Measurements from ENCODE around the gene CLK3.

CLK3 gene

GRCh38 chr15:74611834-74612233 is 3.8 kb upstream of the CLK3 start:
- H3K27me3 ChIP-seq (replicated peaks; ENCODE audit: control insufficient read depth, insufficient read depth, low read length, poor library complexity, severe bottlenecking), result no peaks in the 10 kb centered on the region
- no peak overlapping the region for H3K27ac ChIP-seq (ENCODE audit: insufficient read depth, low read length, poor library complexity, severe bottlenecking)
- no peaks in the 10 kb centered on the region for H3K9me3 ChIP-seq (ENCODE audit: control insufficient read depth, low read length)
- peaks cover 9% of the 10 kb centered on the region for H3K4me1 ChIP-seq (ENCODE audit: control insufficient read depth, insufficient read depth, low read length, poor library complexity, severe bottlenecking)
- no peaks in the 10 kb centered on the region for H3K36me3 ChIP-seq (ENCODE audit: control insufficient read depth, insufficient read depth, low read length)
- no peak for DNase-seq
- H3K4me3 ChIP-seq (ENCODE audit: insufficient read depth, low read depth, low read length, poor library complexity, severe bottlenecking), result no peak overlapping the region

- DNase-seq, result no peak
- no peak overlapping the region for H3K27ac ChIP-seq (ENCODE audit: insufficient read depth, low read length, poor library complexity, severe bottlenecking)
- H3K27me3 ChIP-seq (replicated peaks; ENCODE audit: control insufficient read depth, insufficient read depth, low read length, poor library complexity, severe bottlenecking), result no peaks in the 10 kb centered on the region
- no peaks in the 10 kb centered on the region for H3K9me3 ChIP-seq (ENCODE audit: control insufficient read depth, low read length)
- no peak overlapping the region for H3K4me3 ChIP-seq (ENCODE audit: insufficient read depth, low read depth, low read length, poor library complexity, severe bottlenecking)
- peaks cover 13% of the 10 kb centered on the region for H3K4me1 ChIP-seq (ENCODE audit: control insufficient read depth, insufficient read depth, low read length, poor library complexity, severe bottlenecking)
- H3K36me3 ChIP-seq (ENCODE audit: control insufficient read depth, insufficient read depth, low read length), result no peaks in the 10 kb centered on the region
Observed at GRCh38 chr15:74612677-74613076, 3.0 kb upstream of the CLK3 start.

GRCh38 chr15:74613089-74613952 is 2.3 kb upstream of the CLK3 start:
- Histone ChIP-seq H3K9me3 (ENCODE audit: control insufficient read depth, low read length) (no peaks in the 10 kb centered on the region), H3K27me3 (replicated peaks; ENCODE audit: control insufficient read depth, insufficient read depth, low read length, poor library complexity, severe bottlenecking) (no peaks in the 10 kb centered on the region), H3K4me1 (ENCODE audit: control insufficient read depth, insufficient read depth, low read length, poor library complexity, severe bottlenecking) (peaks cover 13% of the 10 kb centered on the region), H3K4me3 (ENCODE audit: insufficient read depth, low read depth, low read length, poor library complexity, severe bottlenecking) (no peak overlapping the region), H3K36me3 (ENCODE audit: control insufficient read depth, insufficient read depth, low read length) (no peaks in the 10 kb centered on the region), H3K27ac (ENCODE audit: insufficient read depth, low read length, poor library complexity, severe bottlenecking) (no peak overlapping the region)
- DNase-seq, result no peak

GRCh38 chr15:74613953-74614743 is 1.5 kb upstream of the CLK3 start:
- Histone ChIP-seq H3K27ac (ENCODE audit: insufficient read depth, low read length, poor library complexity, severe bottlenecking) (peak overlapping the region; percentile 98), H3K36me3 (ENCODE audit: control insufficient read depth, insufficient read depth, low read length) (peaks cover 4% of the 10 kb centered on the region), H3K4me3 (ENCODE audit: insufficient read depth, low read depth, low read length, poor library complexity, severe bottlenecking) (peak overlapping the region; percentile 37), H3K9me3 (ENCODE audit: control insufficient read depth, low read length) (no peaks in the 10 kb centered on the region), H3K27me3 (replicated peaks; ENCODE audit: control insufficient read depth, insufficient read depth, low read length, poor library complexity, severe bottlenecking) (no peaks in the 10 kb centered on the region), H3K4me1 (ENCODE audit: control insufficient read depth, insufficient read depth, low read length, poor library complexity, severe bottlenecking) (peaks cover 18% of the 10 kb centered on the region)
- no peak for DNase-seq

GRCh38 chr15:74614744-74615507 is 710 bp upstream of the CLK3 start:
- H3K9me3 ChIP-seq (ENCODE audit: control insufficient read depth, low read length), result no peaks in the 10 kb centered on the region
- H3K27me3 ChIP-seq (replicated peaks; ENCODE audit: control insufficient read depth, insufficient read depth, low read length, poor library complexity, severe bottlenecking), result no peaks in the 10 kb centered on the region
- H3K27ac ChIP-seq (ENCODE audit: insufficient read depth, low read length, poor library complexity, severe bottlenecking), result peak overlapping the region; percentile 98
- peaks cover 12% of the 10 kb centered on the region for H3K36me3 ChIP-seq (ENCODE audit: control insufficient read depth, insufficient read depth, low read length)
- peaks cover 18% of the 10 kb centered on the region for H3K4me1 ChIP-seq (ENCODE audit: control insufficient read depth, insufficient read depth, low read length, poor library complexity, severe bottlenecking)
- DNase-seq, result peak; percentile 90 to 93 (median 91)
- H3K4me3 ChIP-seq (ENCODE audit: insufficient read depth, low read depth, low read length, poor library complexity, severe bottlenecking), result peak overlapping the region; percentile 94

- Histone ChIP-seq H3K27me3 (replicated peaks; ENCODE audit: control insufficient read depth, insufficient read depth, low read length, poor library complexity, severe bottlenecking) (no peaks in the 10 kb centered on the region), H3K36me3 (ENCODE audit: control insufficient read depth, insufficient read depth, low read length) (peaks cover 27% of the 10 kb centered on the region), H3K4me1 (ENCODE audit: control insufficient read depth, insufficient read depth, low read length, poor library complexity, severe bottlenecking) (peaks cover 18% of the 10 kb centered on the region), H3K9me3 (ENCODE audit: control insufficient read depth, low read length) (no peaks in the 10 kb centered on the region), H3K27ac (ENCODE audit: insufficient read depth, low read length, poor library complexity, severe bottlenecking) (peak overlapping the region; percentile 98), H3K4me3 (ENCODE audit: insufficient read depth, low read depth, low read length, poor library complexity, severe bottlenecking) (peak overlapping the region; percentile 94)
- peak; percentile 56 to 69 (median 58) for DNase-seq
Observed at GRCh38 chr15:74616366-74616939, 817 bp downstream of the CLK3 start.

GRCh38 chr15:74616996-74617395 is 1.4 kb downstream of the CLK3 start:
- Histone ChIP-seq H3K9me3 (ENCODE audit: control insufficient read depth, low read length) (no peaks in the 10 kb centered on the region), H3K4me3 (ENCODE audit: insufficient read depth, low read depth, low read length, poor library complexity, severe bottlenecking) (peak overlapping the region; percentile 94), H3K27me3 (replicated peaks; ENCODE audit: control insufficient read depth, insufficient read depth, low read length, poor library complexity, severe bottlenecking) (no peaks in the 10 kb centered on the region), H3K4me1 (ENCODE audit: control insufficient read depth, insufficient read depth, low read length, poor library complexity, severe bottlenecking) (peaks cover 18% of the 10 kb centered on the region), H3K27ac (ENCODE audit: insufficient read depth, low read length, poor library complexity, severe bottlenecking) (peak overlapping the region; percentile 98), H3K36me3 (ENCODE audit: control insufficient read depth, insufficient read depth, low read length) (peaks cover 33% of the 10 kb centered on the region)
- DNase-seq, result no peak

GRCh38 chr15:74618841-74619596 is 3.4 kb downstream of the CLK3 start:
- DNase-seq, result no peak
- Histone ChIP-seq H3K36me3 (ENCODE audit: control insufficient read depth, insufficient read depth, low read length) (peaks cover 53% of the 10 kb centered on the region), H3K4me1 (ENCODE audit: control insufficient read depth, insufficient read depth, low read length, poor library complexity, severe bottlenecking) (peaks cover 18% of the 10 kb centered on the region), H3K27ac (ENCODE audit: insufficient read depth, low read length, poor library complexity, severe bottlenecking) (no peak overlapping the region), H3K27me3 (replicated peaks; ENCODE audit: control insufficient read depth, insufficient read depth, low read length, poor library complexity, severe bottlenecking) (no peaks in the 10 kb centered on the region), H3K9me3 (ENCODE audit: control insufficient read depth, low read length) (no peaks in the 10 kb centered on the region), H3K4me3 (ENCODE audit: insufficient read depth, low read depth, low read length, poor library complexity, severe bottlenecking) (no peak overlapping the region)
